KBM-7 (cell line): ENCODE measurements around the gene ALDH4A1.
"Not testable (repeated sequence)": the region's sequence is repeated elsewhere in the genome, so short reads cannot be mapped to it uniquely, and the experiment has no call there.

ENCODE experiments used
- DNase-seq: peaks from one replicate; pipeline ENCODE4 v3.0.0-alpha.2; 2015
- in situ Hi-C: fragments of 300-500 bp; cut with MboI; formaldehyde crosslinking; loops from 2 replicates; pipeline ENCODE4 v1.14.3; 2020; ENCODE audit warnings: low sequenced_read_pairs, low pct_unique_long_range_greater_than_20kb, mixed read lengths

Gene ALDH4A1

GRCh38 chr1:18907917-18908845 is 5.8 kb upstream of the ALDH4A1 start:
- no peak for DNase-seq
- in situ Hi-C loops: loop anchor here (25.0 kb wide), 1 partner anchor 179 kb away; no protein-coding TSS in a partner anchor

GRCh38 chr1:18907021-18907916 is 4.9 kb upstream of the ALDH4A1 start:
- in situ Hi-C loops: loop anchor here (25.0 kb wide), 1 partner anchor 180 kb away; no protein-coding TSS in a partner anchor
- peak; percentile 80 for DNase-seq

GRCh38 chr1:18903291-18903756 is 969 bp upstream of the ALDH4A1 start:
- DNase-seq: no peak
- in situ Hi-C loops: loop anchor here (25.0 kb wide), 1 partner anchor 184 kb away; no protein-coding TSS in a partner anchor

- peak; percentile 24 for DNase-seq
- in situ Hi-C loops: loop anchor here (25.0 kb wide), 1 partner anchor 185 kb away; no protein-coding TSS in a partner anchor
These were observed 318 bp downstream of the ALDH4A1 start for GRCh38 chr1:18901952-18902522.

GRCh38 chr1:18901147-18901951 is 1.0 kb downstream of the ALDH4A1 start:
- DNase-seq: no peak
- in situ Hi-C loops: loop anchor here (25.0 kb wide), 1 partner anchor 186 kb away; no protein-coding TSS in a partner anchor

- no peak for DNase-seq
- in situ Hi-C loops: loop anchor here (25.0 kb wide), 1 partner anchor 187 kb away; no protein-coding TSS in a partner anchor
These were observed 2.0 kb downstream of the ALDH4A1 start for GRCh38 chr1:18900303-18900841.

GRCh38 chr1:18899363-18900049 is 2.8 kb downstream of the ALDH4A1 start:
- DNase-seq: peak; percentile 53
- in situ Hi-C loops: loop anchor here (25.0 kb wide), 1 partner anchor 188 kb away; no protein-coding TSS in a partner anchor

GRCh38 chr1:18898567-18898966 is 3.8 kb downstream of the ALDH4A1 start:
- in situ Hi-C loops: no loop called here
- DNase-seq: no peak

GRCh38 chr1:18895317-18895716 is 7.0 kb downstream of the ALDH4A1 start:
- DNase-seq: no peak
- in situ Hi-C loops: no loop called here

GRCh38 chr1:18893120-18893519 is 9.2 kb downstream of the ALDH4A1 start:
- in situ Hi-C loops: no loop called here
- DNase-seq: no peak

- DNase-seq, in situ Hi-C loops: not testable (repeated sequence)
These were observed 10.5 kb downstream of the ALDH4A1 start for GRCh38 chr1:18891858-18892257.

GRCh38 chr1:18891426-18891780 is 11.0 kb downstream of the ALDH4A1 start:
- in situ Hi-C loops: no loop called here

GRCh38 chr1:18890706-18891425 is 11.5 kb downstream of the ALDH4A1 start:
- DNase-seq: no peak

More at GRCh38 chr1:18891426-18891780, 11.0 kb downstream of the ALDH4A1 start:
- DNase-seq: no peak

GRCh38 chr1:18886003-18886335 is 16.4 kb downstream of the ALDH4A1 start:
- DNase-seq: no peak
- in situ Hi-C loops: no loop called here

More at GRCh38 chr1:18890706-18891425, 11.5 kb downstream of the ALDH4A1 start:
- in situ Hi-C loops: no loop called here

GRCh38 chr1:18885311-18886002 is 16.9 kb downstream of the ALDH4A1 start:
- in situ Hi-C loops: no loop called here
- DNase-seq: no peak

- in situ Hi-C loops: no loop called here
- DNase-seq: no peak
These were observed 17.6 kb downstream of the ALDH4A1 start for GRCh38 chr1:18884727-18885126.
